ENCODE results near the gene NDUFAF7. TPM values are rescaled to one million over a fixed set of nuclear protein-coding genes. Genes with fewer than 3 reads are reported as not detected.

The NDUFAF7 gene
- 8.6 and 11.4 TPM in 2 replicates for total RNA-seq

DNA sequence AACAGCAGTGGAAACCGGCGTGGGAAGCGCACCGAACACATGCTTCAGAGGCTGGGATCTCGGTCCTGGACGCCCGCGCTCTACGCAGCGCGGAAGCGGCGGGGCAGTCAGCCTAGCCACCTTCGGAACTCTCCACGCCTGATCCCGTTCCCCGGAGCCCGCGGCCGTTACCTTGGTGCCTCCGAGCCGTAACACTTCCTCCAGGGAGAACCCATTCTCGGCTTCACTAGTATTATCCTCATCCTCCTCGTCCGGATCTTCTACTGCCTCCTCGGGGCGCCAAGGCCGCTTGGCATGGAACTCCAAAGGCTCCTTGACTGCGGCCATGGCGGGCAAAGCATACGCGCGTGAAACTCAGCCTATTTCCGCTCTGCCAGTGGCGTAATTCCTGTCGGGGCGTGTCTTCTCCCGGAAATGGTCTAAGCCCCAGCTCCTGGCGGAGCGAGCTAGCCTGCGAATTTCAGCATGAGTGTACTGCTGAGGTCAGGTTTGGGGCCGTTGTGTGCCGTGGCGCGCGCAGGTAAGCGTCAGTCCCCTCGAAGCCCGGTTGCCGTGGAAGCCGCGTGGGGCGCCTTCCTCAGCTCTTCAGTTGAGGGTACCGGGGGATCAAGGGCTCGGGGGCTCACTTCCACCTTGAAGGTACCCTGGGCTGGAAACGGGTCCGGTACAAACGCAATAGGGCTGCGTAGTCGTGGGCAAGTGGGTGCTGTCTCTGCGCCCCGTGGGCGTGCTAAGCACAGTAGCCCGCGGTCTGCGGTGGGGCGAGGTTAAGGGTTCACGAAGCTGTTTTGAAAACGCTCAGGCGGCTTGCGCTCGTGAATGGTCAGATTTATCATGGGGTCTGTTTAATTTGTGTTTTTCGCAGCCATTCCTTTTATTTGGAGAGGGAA, at the start of gene NDUFAF7, which contains the start of gene CEBPZ:
TSS of gene NDUFAF7 (plus strand) at position 418 of the 890 bp plus-strand sequence. CDS start at position 466, 48 bp downstream.
TSS of gene CEBPZ (minus strand) at position 356 of the 890 bp plus-strand sequence. CDS start at position 327, 29 bp downstream.

GRCh38 chr2:37188570-37188969, 42.9 kb upstream of the NDUFAF7 start, which contains the start of gene SULT6B1:
TSS of gene SULT6B1 (minus strand) at chr2:37188670. CDS start at chr2:37188640, 30 bp downstream.

GRCh38 chr2:37196320-37197195, 34.9 kb upstream of the NDUFAF7 start, which contains the start of gene CEBPZOS:
TSS of gene CEBPZOS (plus strand) at chr2:37196496. CDS start at chr2:37199705, 3,209 bp downstream.

Other genes with a start within 250 kb of the NDUFAF7 start
- gene HEATR5B, start 147.3 kb upstream of the NDUFAF7 start, total RNA-seq = 5.7 and 11.3 TPM in 2 replicates
- 1.9 and 4.1 TPM in 2 replicates for gene GPATCH11, start 147.1 kb upstream of the NDUFAF7 start, total RNA-seq
- gene EIF2AK2, start 74.7 kb upstream of the NDUFAF7 start, total RNA-seq = 9.9 and 13.5 TPM in 2 replicates
- not detected in 2 replicates for gene SULT6B1, start 43.0 kb upstream of the NDUFAF7 start, total RNA-seq
- 12.5 and 20.2 TPM in 2 replicates for gene CEBPZOS, start 35.2 kb upstream of the NDUFAF7 start, total RNA-seq
- 11.8 and 17.1 TPM in 2 replicates for gene CEBPZ, start 62 bp upstream of the NDUFAF7 start, total RNA-seq
- gene PRKD3, start 93.2 kb downstream of the NDUFAF7 start, total RNA-seq = 26.4 and 36.0 TPM in 2 replicates
- 17.9 and 23.2 TPM in 2 replicates for gene QPCT, start 113.0 kb downstream of the NDUFAF7 start, total RNA-seq

All from mesangial cell (primary cell).